Endodermal cell (in vitro differentiated cells): ENCODE results near the gene SMOC2. TPM values are rescaled to one million over a fixed set of nuclear protein-coding genes. Genes with fewer than 3 reads are reported as not detected.

Source experiments
- DNase-seq: peaks from one replicate; pipeline ENCODE4 v3.0.0-alpha.2; 2017
- H3K27ac ChIP-seq: 2 replicates; pipeline ENCODE4 v1.5.1; 2013; ENCODE audit warnings: mild to moderate bottlenecking, low read depth, low read length, moderate library complexity
- H3K27me3 ChIP-seq: 2 replicates; pipeline ENCODE4 v1.6.1; 2013; ENCODE audit warnings: mild to moderate bottlenecking, low read length, moderate library complexity; ENCODE audit not compliant: insufficient read depth, control insufficient read depth, poor library complexity, severe bottlenecking
- H3K36me3 ChIP-seq: 2 replicates; pipeline ENCODE4 v1.7.0; 2013; ENCODE audit warnings: mild to moderate bottlenecking, low read length, moderate library complexity; ENCODE audit not compliant: control insufficient read depth, insufficient read depth
- H3K4me1 ChIP-seq: one replicate; pipeline ENCODE4 v1.7.0; 2013; ENCODE audit warnings: low read length; ENCODE audit not compliant: control insufficient read depth, insufficient read depth
- H3K4me3 ChIP-seq: 2 replicates; pipeline ENCODE4 v1.5.1; 2013; ENCODE audit warnings: mild to moderate bottlenecking, low read length, moderate library complexity
- H3K9ac ChIP-seq: 2 replicates; pipeline ENCODE4 v1.6.1; 2013; ENCODE audit warnings: mild to moderate bottlenecking, low read length, moderate library complexity; ENCODE audit not compliant: poor library complexity, severe bottlenecking; ENCODE audit errors: extremely low read depth
- H3K9me3 ChIP-seq: 2 replicates; pipeline ENCODE4 v1.6.1; 2013; ENCODE audit warnings: mild to moderate bottlenecking, low read length, moderate library complexity; ENCODE audit not compliant: control insufficient read depth
- H3K27ac Mint-ChIP-seq: 2 replicates; pipeline ENCODE4 v1.8.0; 2020; ENCODE audit warnings: mixed read lengths
- H3K27me3 Mint-ChIP-seq: 2 replicates; pipeline ENCODE4 v1.8.0; 2021; ENCODE audit warnings: mild to moderate bottlenecking, mixed read lengths; ENCODE audit not compliant: insufficient read depth
- H3K36me3 Mint-ChIP-seq: 2 replicates; pipeline ENCODE4 v1.8.0; 2020; ENCODE audit warnings: low read depth, mixed read lengths
- H3K4me1 Mint-ChIP-seq: 2 replicates; pipeline ENCODE4 v1.8.0; 2020; ENCODE audit warnings: mixed read lengths
- H3K4me3 Mint-ChIP-seq: 2 replicates; pipeline ENCODE4 v1.8.0; 2020; ENCODE audit warnings: mild to moderate bottlenecking, moderate library complexity, mixed read lengths
- H3K9me3 Mint-ChIP-seq: 2 replicates; pipeline ENCODE4 v1.8.0; 2020; ENCODE audit warnings: mild to moderate bottlenecking, mixed read lengths
- WGBS, 2 experiments: methylation state at CpG; one replicate each; pipeline versions ENCODE4 v1.1.5 to v1.1.7; 2013; ENCODE audit warnings: missing lambda C conversion rate in 2 of 2, mixed read lengths in 1 of 2; ENCODE audit not compliant: insufficient coverage in 1 of 2, insufficient read length in 1 of 2; 5-methylcytosine and 5-hydroxymethylcytosine counted together
- total RNA-seq, 2 donors: library from RNA; stranded (reverse); fragmentation: NEBNext Ultra II Directional in 1 of 2; extraction: Animal tissue kit (Norgen Biotek cat#: 25700) in 1 of 2; gene quantifications; 2 replicates in 1 of 2; 3 replicates in 1 of 2; pipeline ENCODE4 v1.2.1, GENCODE V29; 2021
- TF ChIP-seq, protein P1 (sequence below): fragments of 200-600 bp; sonication (generic); conservative IDR thresholded peaks from 2 replicates; pipeline ENCODE4 v1.5.0; 2021; ENCODE audit warnings: antibody characterized with exemption, mild to moderate bottlenecking

Gene SMOC2
- total RNA-seq, 2 donors from 2014 or later: 0.20 TPM; not detected in 1

DNA sequence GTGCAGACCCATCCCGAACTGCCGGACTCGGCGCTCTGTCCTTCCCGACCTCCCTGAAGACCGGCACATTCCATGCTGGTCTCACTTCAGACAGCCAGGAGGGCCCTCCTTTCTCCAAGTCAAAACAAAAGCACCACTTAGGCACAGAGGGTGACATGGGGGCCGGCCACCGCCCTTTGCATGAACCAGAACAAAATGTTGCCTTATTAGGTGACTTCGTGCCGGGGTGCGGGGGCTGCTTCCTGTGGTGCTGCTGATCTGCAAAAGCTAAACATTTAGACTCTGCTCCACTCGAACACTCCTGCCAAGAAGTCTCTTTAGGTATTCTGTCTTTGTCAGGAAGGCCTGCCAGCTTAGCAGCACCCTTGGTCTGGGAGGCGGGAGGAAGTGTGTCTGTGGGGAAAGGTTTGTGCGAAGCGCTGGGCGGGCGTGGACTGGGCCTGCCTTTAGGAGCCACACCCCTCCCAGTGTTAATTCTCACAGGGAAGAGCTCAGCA, 133.8 kb downstream of the SMOC2 start:
- H3K9ac ChIP-seq: no peak overlapping the region
- 83 to 89% methylated on average over 11 to 17 of the region's 17 CpGs for WGBS, 2 experiments
- TF ChIP-seq, protein P1, sequence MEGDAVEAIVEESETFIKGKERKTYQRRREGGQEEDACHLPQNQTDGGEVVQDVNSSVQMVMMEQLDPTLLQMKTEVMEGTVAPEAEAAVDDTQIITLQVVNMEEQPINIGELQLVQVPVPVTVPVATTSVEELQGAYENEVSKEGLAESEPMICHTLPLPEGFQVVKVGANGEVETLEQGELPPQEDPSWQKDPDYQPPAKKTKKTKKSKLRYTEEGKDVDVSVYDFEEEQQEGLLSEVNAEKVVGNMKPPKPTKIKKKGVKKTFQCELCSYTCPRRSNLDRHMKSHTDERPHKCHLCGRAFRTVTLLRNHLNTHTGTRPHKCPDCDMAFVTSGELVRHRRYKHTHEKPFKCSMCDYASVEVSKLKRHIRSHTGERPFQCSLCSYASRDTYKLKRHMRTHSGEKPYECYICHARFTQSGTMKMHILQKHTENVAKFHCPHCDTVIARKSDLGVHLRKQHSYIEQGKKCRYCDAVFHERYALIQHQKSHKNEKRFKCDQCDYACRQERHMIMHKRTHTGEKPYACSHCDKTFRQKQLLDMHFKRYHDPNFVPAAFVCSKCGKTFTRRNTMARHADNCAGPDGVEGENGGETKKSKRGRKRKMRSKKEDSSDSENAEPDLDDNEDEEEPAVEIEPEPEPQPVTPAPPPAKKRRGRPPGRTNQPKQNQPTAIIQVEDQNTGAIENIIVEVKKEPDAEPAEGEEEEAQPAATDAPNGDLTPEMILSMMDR: no peak
- H3K36me3 Mint-ChIP-seq: no peaks in the 10 kb centered on the region
- no peaks in the 10 kb centered on the region for H3K9me3 ChIP-seq
- H3K9me3 Mint-ChIP-seq: no peaks in the 10 kb centered on the region
- H3K36me3 ChIP-seq: no peaks in the 10 kb centered on the region
- no peaks in the 10 kb centered on the region for H3K4me1 ChIP-seq
- no peak overlapping the region for H3K27ac ChIP-seq
- no peak overlapping the region for H3K27ac Mint-ChIP-seq
- H3K27me3 Mint-ChIP-seq: no peaks in the 10 kb centered on the region
- no peak overlapping the region for H3K4me3 Mint-ChIP-seq
- peak; percentile 65 for DNase-seq
- H3K4me3 ChIP-seq: no peak overlapping the region
- H3K27me3 ChIP-seq: no peaks in the 10 kb centered on the region
- H3K4me1 Mint-ChIP-seq: no peaks in the 10 kb centered on the region

DNA sequence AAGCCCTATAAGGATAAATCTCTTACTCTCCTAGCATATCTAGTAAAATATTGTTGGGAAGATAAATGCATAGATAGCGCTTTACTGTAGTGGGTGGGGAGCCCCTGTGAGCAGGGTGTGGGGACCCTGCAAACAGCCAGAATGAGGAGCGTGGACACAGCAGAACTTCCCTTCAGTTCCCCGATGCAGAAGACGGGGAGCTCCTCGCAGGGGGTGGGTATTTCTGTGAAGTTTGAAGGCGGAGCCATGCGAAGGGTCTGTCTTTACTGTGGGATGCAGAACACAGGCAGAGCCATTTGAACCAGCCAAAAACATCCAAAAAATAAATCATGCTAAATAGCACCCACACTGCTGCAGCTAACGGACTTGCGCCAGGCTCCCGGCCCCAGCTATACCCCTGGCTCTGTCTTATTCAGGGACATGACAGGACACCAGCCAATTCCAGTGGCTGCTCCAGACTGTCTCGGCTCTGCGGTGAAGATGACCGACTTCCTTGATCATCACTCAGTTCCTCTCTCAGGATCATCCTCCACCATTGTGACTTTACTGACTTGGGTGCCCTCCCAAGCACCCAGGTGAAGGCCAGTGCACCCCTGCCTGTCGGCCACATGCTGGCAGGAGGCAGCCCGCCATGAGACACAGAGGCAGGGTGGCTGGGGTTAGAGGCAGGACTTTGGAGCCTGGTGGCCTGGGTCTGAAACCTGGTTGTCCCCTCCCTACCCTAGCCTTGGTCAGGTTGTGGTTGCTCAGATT, 134.5 kb downstream of the SMOC2 start:
- WGBS, 2 experiments: 91 to 92% methylated on average over 7 to 15 of the region's 15 CpGs
- TF ChIP-seq, protein P1: no peak
- DNase-seq: no peak
- no peak overlapping the region for H3K4me3 Mint-ChIP-seq
- Histone ChIP-seq H3K4me3 (no peak overlapping the region), H3K4me1 (no peaks in the 10 kb centered on the region), H3K27me3 (no peaks in the 10 kb centered on the region), H3K9me3 (no peaks in the 10 kb centered on the region), H3K9ac (no peak overlapping the region), H3K36me3 (no peaks in the 10 kb centered on the region), H3K27ac (no peak overlapping the region)
- no peak overlapping the region for H3K27ac Mint-ChIP-seq
- H3K36me3 Mint-ChIP-seq: no peaks in the 10 kb centered on the region
- H3K9me3 Mint-ChIP-seq: no peaks in the 10 kb centered on the region
- no peaks in the 10 kb centered on the region for H3K4me1 Mint-ChIP-seq
- H3K27me3 Mint-ChIP-seq: no peaks in the 10 kb centered on the region

DNA sequence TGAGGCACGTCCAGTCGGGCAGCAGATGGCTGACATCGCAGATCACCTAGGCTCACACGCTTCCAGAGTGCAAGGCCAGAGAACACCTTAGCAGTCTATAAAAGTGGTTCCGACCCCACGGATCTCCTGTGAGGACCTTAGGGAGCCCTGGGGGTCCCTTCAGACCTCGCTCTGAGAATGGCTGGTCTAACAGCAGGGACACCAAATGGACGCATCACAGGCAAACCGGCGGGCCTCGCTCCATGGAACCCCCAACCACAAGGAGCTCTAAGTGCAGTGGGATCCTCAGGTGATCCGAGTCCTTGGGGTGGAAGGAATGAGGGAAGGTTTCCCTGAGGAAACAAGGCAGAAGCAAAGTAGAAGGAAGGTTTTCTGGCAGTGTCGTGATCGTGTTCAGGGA, 135.4 kb downstream of the SMOC2 start:
- 92 to 94% methylated on average over 12 to 14 of the region's 14 CpGs for WGBS, 2 experiments

More for the DNA sequence above, 135.4 kb downstream of the SMOC2 start:
- Histone ChIP-seq H3K4me1 (no peaks in the 10 kb centered on the region), H3K4me3 (no peak overlapping the region), H3K9me3 (no peaks in the 10 kb centered on the region), H3K27me3 (no peaks in the 10 kb centered on the region), H3K9ac (no peak overlapping the region), H3K27ac (no peak overlapping the region), H3K36me3 (no peaks in the 10 kb centered on the region)
- no peaks in the 10 kb centered on the region for H3K4me1 Mint-ChIP-seq
- TF ChIP-seq, protein P1: no peak
- DNase-seq: peak; percentile 14
- no peaks in the 10 kb centered on the region for H3K27me3 Mint-ChIP-seq
- H3K4me3 Mint-ChIP-seq: no peak overlapping the region
- H3K27ac Mint-ChIP-seq: no peak overlapping the region
- H3K9me3 Mint-ChIP-seq: no peaks in the 10 kb centered on the region
- no peaks in the 10 kb centered on the region for H3K36me3 Mint-ChIP-seq
